PC-3 (cell line): ENCODE measurements around the gene MSMB. TPM values are rescaled to one million over a fixed set of nuclear protein-coding genes. Genes with fewer than 3 reads are reported as not detected.
"Not testable (repeated sequence)": the region's sequence is repeated elsewhere in the genome, so short reads cannot be mapped to it uniquely, and the experiment has no call there.

Experiments used
- ATAC-seq: fragments of 200-7000 bp; cut with Tn5 transposase; 2 replicates; pipeline ENCODE4 v1.9.1; 2020; ENCODE audit warnings: mild to moderate bottlenecking, moderate library complexity
- BruUV-seq: library from RNA; stranded (reverse); fragments of 400-500 nt; replicated peaks from 2 replicates; lab custom pipeline; 2021; lab: Mats Ljungman, UMichigan
- CTCF ChIA-PET: fragments of 300-600 bp; sonication (Branson Sonifier 250); formaldehyde crosslinking; loops from one replicate; lab custom pipeline; 2022; ENCODE audit warnings: antibody characterized with exemption; lab: Charles Lee
- POLR2A ChIA-PET: fragments of 300-600 bp; sonication (Branson Sonifier 250); formaldehyde crosslinking; loops from one replicate; lab custom pipeline; 2022; ENCODE audit warnings: antibody characterized with exemption; ENCODE audit not compliant: unreplicated experiment; lab: Charles Lee
- DNase-seq: peaks from one replicate; pipeline ENCODE4 v3.0.0-alpha.2; 2015
- H2AFZ ChIP-seq: fragments of 300-600 bp; sonication (generic); 2 replicates; pipeline ENCODE4 v1.6.0; 2016; ENCODE audit warnings: antibody characterized with exemption, low read length
- H3F3A ChIP-seq: fragments of 300-600 bp; sonication (generic); one replicate; pipeline ENCODE4 v1.6.0; 2017; ENCODE audit warnings: antibody characterized with exemption, low read length, control low read depth, mild to moderate bottlenecking; ENCODE audit not compliant: unreplicated experiment
- H3K27ac ChIP-seq: fragments of 300-600 bp; sonication (generic); 2 replicates; pipeline ENCODE4 v1.5.1; 2016; ENCODE audit warnings: mild to moderate bottlenecking, low read length
- H3K27me3 ChIP-seq: fragments of 300-600 bp; sonication (generic); 2 replicates; pipeline ENCODE4 v1.6.1; 2016; ENCODE audit warnings: low read length, mixed read lengths
- H3K36me3 ChIP-seq: fragments of 300-600 bp; sonication (generic); 2 replicates; pipeline ENCODE4 v1.6.1; 2016; ENCODE audit warnings: low read depth, mixed run types, low read length, mixed read lengths
- H3K4me1 ChIP-seq: fragments of 300-600 bp; sonication (generic); 2 replicates; pipeline ENCODE4 v1.5.1; 2016; ENCODE audit warnings: low read length; ENCODE audit not compliant: insufficient read depth
- H3K4me2 ChIP-seq: fragments of 300-600 bp; sonication (generic); 2 replicates; pipeline ENCODE4 v1.6.0; 2016; ENCODE audit warnings: low read length
- H3K4me3 ChIP-seq: fragments of 300-600 bp; sonication (generic); 2 replicates; pipeline ENCODE4 v1.5.1; 2016; ENCODE audit warnings: mild to moderate bottlenecking, low read length, mixed read lengths
- H3K79me2 ChIP-seq: fragments of 300-600 bp; sonication (generic); 2 replicates; pipeline ENCODE4 v1.6.1; 2017; ENCODE audit warnings: low read length, mixed read lengths
- H3K9ac ChIP-seq: fragments of 300-600 bp; sonication (generic); 2 replicates; pipeline ENCODE4 v1.6.0; 2016; ENCODE audit warnings: mild to moderate bottlenecking, low read length
- H3K9me2 ChIP-seq: fragments of 300-600 bp; sonication (generic); replicated peaks from 2 replicates; pipeline ENCODE4 v1.6.1; 2016; ENCODE audit warnings: mixed run types, low read length, mixed read lengths
- H3K9me3 ChIP-seq: fragments of 300-600 bp; sonication (generic); 2 replicates; pipeline ENCODE4 v1.6.1; 2016; ENCODE audit warnings: low read length, mixed read lengths
- H4K20me1 ChIP-seq: fragments of 300-600 bp; sonication (generic); 2 replicates; pipeline ENCODE4 v1.6.1; 2016; ENCODE audit warnings: low read length, mixed read lengths
- EZH2 ChIP-seq: fragments of 300-600 bp; sonication (generic); IDR thresholded peaks from one replicate; pipeline ENCODE4 v1.6.1; 2017; ENCODE audit warnings: antibody characterized with exemption, mild to moderate bottlenecking, low read length; ENCODE audit not compliant: unreplicated experiment
- EZH2phosphoT487 ChIP-seq: fragments of 300-600 bp; sonication (generic); IDR thresholded peaks from 2 replicates; pipeline ENCODE4 v1.6.1; 2018; ENCODE audit warnings: mild to moderate bottlenecking, antibody characterized with exemption, low read length, borderline replicate concordance
- intact Hi-C: fragments of 100-400 bp; cut with micrococcal nuclease; formaldehyde crosslinking; loops from 2 replicates; pipeline ENCODE4 v1.9.0; 2023
- total RNA-seq: library from RNA; depleted of rRNA; stranded (reverse); fragments of >200 nt; gene quantifications from 2 replicates; pipeline ENCODE4 v1.2.3, GENCODE V29; 2014
- TF ChIP-seq, protein P1 (sequence below): fragments of 300-600 bp; sonication (generic); conservative IDR thresholded peaks from 2 replicates; pipeline ENCODE4 v1.5.1; 2017; ENCODE audit warnings: antibody characterized with exemption, low read depth, mild to moderate bottlenecking, low read length

Gene MSMB
- total RNA-seq, 1 experiment from 2014 or later = not detected

DNA sequence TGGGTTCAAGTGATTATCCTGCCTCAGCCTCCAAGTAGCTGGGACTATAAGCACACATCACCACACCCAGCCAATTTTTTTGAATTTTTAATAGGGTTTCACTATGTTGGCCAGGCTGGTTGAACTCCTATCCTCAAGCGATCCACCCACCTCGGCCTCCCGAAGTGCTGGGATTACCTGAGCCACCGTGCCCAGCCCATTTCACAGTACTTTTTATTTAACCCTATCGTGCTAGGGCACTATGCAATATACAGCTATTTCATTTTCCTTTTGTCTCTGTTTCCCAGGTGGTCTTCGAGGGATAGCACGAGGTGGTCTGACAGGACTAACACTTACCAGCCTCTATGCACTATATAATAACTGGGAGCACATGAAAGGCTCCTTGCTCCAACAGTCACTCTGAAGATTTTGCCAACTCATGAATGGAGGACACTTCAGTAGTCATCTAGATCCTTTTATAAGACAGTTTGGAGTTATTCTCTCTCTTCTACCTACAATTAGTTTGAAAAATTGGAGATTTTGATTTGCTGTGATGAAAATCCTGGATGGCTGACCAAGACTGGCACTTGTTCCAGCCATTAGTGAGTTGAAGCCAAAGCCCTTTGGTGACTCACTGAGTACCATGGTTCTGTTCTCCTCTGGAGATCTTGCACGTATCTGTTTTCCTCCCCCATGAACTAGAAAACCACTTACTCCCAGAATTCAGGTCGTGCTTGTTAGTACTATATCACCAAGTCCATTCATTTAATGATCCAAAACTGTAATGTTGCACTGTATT, 43.0 kb downstream of the MSMB start:
- Histone ChIP-seq H3K4me3 (no peak overlapping the region), H3K79me2 (no peaks in the 10 kb centered on the region; the same call in 1 of the 2 replicates), H3K4me1 (peaks cover 15% of the 10 kb centered on the region), H3K27me3 (no peaks in the 10 kb centered on the region), H3K9me3 (no peaks in the 10 kb centered on the region), H2AFZ (no peak overlapping the region), H3K4me2 (no peak overlapping the region), H3K27ac (no peak overlapping the region), H3K36me3 (peaks cover 42% of the 10 kb centered on the region), H3F3A (peaks cover 4% of the 10 kb centered on the region), H3K9me2 (no peaks in the 10 kb centered on the region), H4K20me1 (no peaks in the 10 kb centered on the region), H3K9ac (no peak overlapping the region)
- CTCF ChIA-PET = no interaction called here
- no peak for TF ChIP-seq EZH2phosphoT487
- TF ChIP-seq, protein P1, sequence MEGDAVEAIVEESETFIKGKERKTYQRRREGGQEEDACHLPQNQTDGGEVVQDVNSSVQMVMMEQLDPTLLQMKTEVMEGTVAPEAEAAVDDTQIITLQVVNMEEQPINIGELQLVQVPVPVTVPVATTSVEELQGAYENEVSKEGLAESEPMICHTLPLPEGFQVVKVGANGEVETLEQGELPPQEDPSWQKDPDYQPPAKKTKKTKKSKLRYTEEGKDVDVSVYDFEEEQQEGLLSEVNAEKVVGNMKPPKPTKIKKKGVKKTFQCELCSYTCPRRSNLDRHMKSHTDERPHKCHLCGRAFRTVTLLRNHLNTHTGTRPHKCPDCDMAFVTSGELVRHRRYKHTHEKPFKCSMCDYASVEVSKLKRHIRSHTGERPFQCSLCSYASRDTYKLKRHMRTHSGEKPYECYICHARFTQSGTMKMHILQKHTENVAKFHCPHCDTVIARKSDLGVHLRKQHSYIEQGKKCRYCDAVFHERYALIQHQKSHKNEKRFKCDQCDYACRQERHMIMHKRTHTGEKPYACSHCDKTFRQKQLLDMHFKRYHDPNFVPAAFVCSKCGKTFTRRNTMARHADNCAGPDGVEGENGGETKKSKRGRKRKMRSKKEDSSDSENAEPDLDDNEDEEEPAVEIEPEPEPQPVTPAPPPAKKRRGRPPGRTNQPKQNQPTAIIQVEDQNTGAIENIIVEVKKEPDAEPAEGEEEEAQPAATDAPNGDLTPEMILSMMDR = no peak
- no peak for TF ChIP-seq EZH2
- POLR2A ChIA-PET = no interaction called here
- BruUV-seq = TSS peak; percentile 51
- intact Hi-C loops = no loop called here
- ATAC-seq = no peak
- no peak for DNase-seq

DNA sequence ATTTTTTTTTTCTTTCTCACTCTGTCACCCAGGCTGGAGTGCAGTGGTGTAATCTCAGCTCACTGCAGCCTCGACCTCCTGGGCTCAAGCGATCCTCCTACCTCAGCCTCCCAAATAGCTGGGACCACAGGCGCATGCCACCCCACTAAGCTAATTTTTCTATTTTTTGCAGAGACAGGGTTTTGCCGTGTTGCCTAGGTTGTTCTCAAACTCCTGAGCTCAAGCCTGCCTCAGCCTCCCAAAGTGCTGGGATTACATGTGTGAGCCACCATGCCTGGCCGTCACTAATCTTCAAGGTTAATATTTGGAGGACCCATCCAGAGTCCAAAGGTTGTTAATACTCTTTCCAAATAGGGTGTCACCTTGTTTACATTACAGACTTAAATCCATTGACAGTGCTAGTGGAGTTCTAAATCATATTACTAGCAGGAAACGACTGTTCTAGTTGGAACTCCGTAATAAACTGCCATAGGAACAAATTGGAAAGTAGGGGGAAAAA, 43.8 kb downstream of the MSMB start:
- H4K20me1 ChIP-seq, H3K9ac ChIP-seq, CTCF ChIA-PET, intact Hi-C loops, H3K4me3 ChIP-seq, H3K79me2 ChIP-seq, H2AFZ ChIP-seq, POLR2A ChIA-PET, H3K4me2 ChIP-seq, DNase-seq, H3K9me3 ChIP-seq, H3K9me2 ChIP-seq, H3K27ac ChIP-seq, ATAC-seq, H3K27me3 ChIP-seq, H3F3A ChIP-seq, BruUV-seq: not testable (repeated sequence)
- Histone ChIP-seq H3K36me3 (peaks cover 41% of the 10 kb centered on the region), H3K4me1 (peaks cover 15% of the 10 kb centered on the region)

DNA sequence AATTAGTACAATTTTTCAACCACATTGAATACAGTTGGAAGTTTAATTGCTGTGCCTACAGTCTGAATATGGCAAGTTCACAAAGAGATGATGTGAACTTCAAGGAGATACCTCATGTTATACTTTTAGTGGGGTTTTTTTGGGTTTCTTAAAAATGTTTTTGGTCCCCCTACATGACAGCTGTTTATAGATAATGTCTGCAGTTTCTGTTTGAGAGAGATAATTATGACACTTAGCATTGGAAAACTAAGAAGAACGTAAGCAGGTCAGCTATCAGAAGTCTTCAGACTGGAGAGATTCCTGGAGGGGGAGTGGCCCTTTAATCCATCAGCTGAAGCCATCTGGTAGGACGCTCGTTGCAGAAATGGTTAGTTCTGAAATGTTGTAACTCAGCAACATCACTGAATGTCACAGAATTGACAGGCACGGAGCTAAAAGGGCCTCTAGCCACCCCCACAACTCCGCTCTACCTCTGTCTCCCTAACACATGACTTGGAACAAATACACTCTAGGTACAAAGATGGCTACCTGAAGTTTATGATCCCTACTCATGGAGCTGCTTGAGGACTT, 44.8 kb downstream of the MSMB start:
- Histone ChIP-seq H3F3A (peaks cover 4% of the 10 kb centered on the region), H2AFZ (no peak overlapping the region), H3K27me3 (no peaks in the 10 kb centered on the region), H3K9me3 (no peaks in the 10 kb centered on the region), H4K20me1 (no peaks in the 10 kb centered on the region), H3K4me3 (no peak overlapping the region), H3K79me2 (no peaks in the 10 kb centered on the region; the same call in 1 of the 2 replicates), H3K9ac (no peak overlapping the region), H3K36me3 (peaks cover 34% of the 10 kb centered on the region), H3K27ac (no peak overlapping the region), H3K9me2 (no peaks in the 10 kb centered on the region), H3K4me2 (no peak overlapping the region), H3K4me1 (peaks cover 9% of the 10 kb centered on the region)
- ChIA-PET CTCF (no interaction called here), POLR2A (no interaction called here)
- no peak for TF ChIP-seq EZH2phosphoT487
- TF ChIP-seq, protein P1 = no peak
- TF ChIP-seq EZH2 = no peak
- no TSS peak for BruUV-seq
- DNase-seq (no peak), ATAC-seq (no peak)
- intact Hi-C loops = no loop called here
